HepG2 (cell line): ENCODE measurements around the gene DIAPH3. TPM values are rescaled to one million over a fixed set of nuclear protein-coding genes. Genes with fewer than 3 reads are reported as not detected.

Source experiments
- ATAC-seq: fragments of 200-7000 bp; cut with Tn5 transposase; 3 replicates; pipeline ENCODE4 v1.9.1; 2020; ENCODE audit warnings: mild to moderate bottlenecking, moderate library complexity
- BruUV-seq: library from RNA; stranded (reverse); fragments of 400-500 nt; replicated peaks from 2 replicates; lab custom pipeline; 2021; lab: Mats Ljungman, UMichigan
- CTCF ChIA-PET: fragments of 300-600 bp; formaldehyde crosslinking; extraction: SDS; loops from one replicate; lab custom pipeline; 2021; ENCODE audit warnings: low total read pairs, inconsistent platforms, low intra/inter-chr PET ratio; lab: Yijun Ruan, JAX
- POLR2A ChIA-PET: fragments of 350-600 bp; sonication (Branson Sonifier 250); formaldehyde crosslinking; loops from one replicate; lab custom pipeline; 2020; ENCODE audit warnings: antibody characterized with exemption, inconsistent platforms; lab: Yijun Ruan, JAX
- DNase-seq: peaks from one replicate; pipeline ENCODE4 v3.0.0-alpha.2; 2015; ENCODE audit warnings: low spot score
- FAIRE-seq: peaks from 3 replicates; lab custom pipeline; 2011; peaks lifted over from hg19 to GRCh38; lab: Jason Lieb, UNC
- H2AFZ ChIP-seq: one replicate; pipeline ENCODE4 v1.6.1; 2011; ENCODE audit warnings: low read length, inconsistent platforms
- H3K27ac ChIP-seq: fragments of 300-600 bp; 3 replicates; pipeline ENCODE4 v1.8.0; 2011; ENCODE audit warnings: mixed run types, mild to moderate bottlenecking, mixed read lengths, low read length, inconsistent platforms; ENCODE audit not compliant: insufficient read depth; ENCODE audit errors: extremely low read length
- H3K27me3 ChIP-seq, 2 experiments: fragments of 200-600 bp in 1 of 2; 2 replicates in 1 of 2; 3 replicates in 1 of 2; pipeline versions ENCODE4 v1.6.0 to v1.8.0; 2011; ENCODE audit warnings: low read length in 2 of 2, mild to moderate bottlenecking in 2 of 2, moderate library complexity in 2 of 2, inconsistent platforms in 1 of 2; ENCODE audit not compliant: insufficient read depth in 2 of 2, control insufficient read depth in 1 of 2
- H3K36me3 ChIP-seq, 2 experiments: fragments of 200-600 bp in 1 of 2; replicated peaks in 1 of 2; 2 replicates in 1 of 2; 3 replicates in 1 of 2; pipeline versions ENCODE4 v1.5.1 to v1.8.0; 2011; ENCODE audit warnings: low read length in 2 of 2, inconsistent platforms in 1 of 2; ENCODE audit not compliant: insufficient read depth in 2 of 2, control insufficient read depth in 1 of 2
- H3K4me1 ChIP-seq: 2 replicates; pipeline ENCODE4 v1.5.1; 2012; ENCODE audit warnings: low read length, inconsistent platforms; ENCODE audit not compliant: insufficient read depth
- H3K4me2 ChIP-seq: 2 replicates; pipeline ENCODE4 v1.6.0; 2011; ENCODE audit warnings: low read depth, low read length, inconsistent platforms
- H3K4me3 ChIP-seq, 3 experiments: fragments of 200-600 bp in 1 of 3; sonication (generic), shearing (Covaris generic) in 1 of 3; replicated peaks in 1 of 3; 2 replicates each; pipeline ENCODE4 v1.5.1; 2011 to 2016; ENCODE audit warnings: low read length in 3 of 3, inconsistent platforms in 2 of 3, low read depth in 2 of 3, mild to moderate bottlenecking in 2 of 3, control low read depth in 1 of 3, mixed read lengths in 1 of 3; ENCODE audit not compliant: insufficient read depth in 1 of 3
- H3K79me2 ChIP-seq: one replicate; pipeline ENCODE4 v1.6.1; 2011; ENCODE audit warnings: low read length, inconsistent platforms; ENCODE audit not compliant: insufficient read depth
- H3K9ac ChIP-seq: 2 replicates; pipeline ENCODE4 v1.6.0; 2011; ENCODE audit warnings: mild to moderate bottlenecking, low read depth, low read length, inconsistent platforms; ENCODE audit not compliant: insufficient read depth
- H3K9me3 ChIP-seq: 2 replicates; pipeline ENCODE4 v1.5.1; 2012; ENCODE audit warnings: mild to moderate bottlenecking, low read length
- H4K20me1 ChIP-seq: 2 replicates; pipeline ENCODE4 v1.6.0; 2011; ENCODE audit warnings: inconsistent platforms, mild to moderate bottlenecking, low read length, moderate library complexity; ENCODE audit not compliant: insufficient read depth
- CEBPB ChIP-seq: IDR thresholded peaks from 2 replicates; pipeline ENCODE4 v1.6.1; 2011; ENCODE audit warnings: low read depth, low read length, improper control_type of control experiment, borderline replicate concordance
- CEBPG ChIP-seq: IDR thresholded peaks from 2 replicates; pipeline ENCODE4 v1.6.1; 2016
- EHMT2 ChIP-seq: fragments of 200-600 bp; sonication (generic); IDR thresholded peaks from 2 replicates; pipeline ENCODE4 v1.7.0; 2017; ENCODE audit warnings: antibody characterized with exemption, low read depth, low read length, borderline replicate concordance
- HOXA7 ChIP-seq: sonication (generic); formaldehyde crosslinking; IDR thresholded peaks from 2 replicates; pipeline ENCODE4 v1.8.1; 2022; ENCODE audit warnings: mild to moderate bottlenecking, missing genetic modification reagents, moderate library complexity
- KIAA2018 ChIP-seq: sonication (generic); formaldehyde crosslinking; IDR thresholded peaks from 2 replicates; pipeline ENCODE4 v1.5.0; 2020; ENCODE audit warnings: mild to moderate bottlenecking, missing genetic modification reagents, borderline replicate concordance
- PPARG ChIP-seq: conservative IDR thresholded peaks from 2 replicates; pipeline ENCODE4 v1.6.1; 2016; ENCODE audit warnings: missing biosample characterization, missing genetic modification reagents
- SIN3A ChIP-seq: IDR thresholded peaks from 2 replicates; pipeline ENCODE4 v1.6.1; 2011; ENCODE audit warnings: low read depth, mild to moderate bottlenecking, control low read depth, low read length, borderline replicate concordance
- TMF1 ChIP-seq: sonication (generic); formaldehyde crosslinking; IDR thresholded peaks from 2 replicates; pipeline ENCODE4 v1.8.1; 2022; ENCODE audit warnings: low read depth, missing genetic modification reagents
- ZNF446 ChIP-seq: sonication (generic); formaldehyde crosslinking; IDR thresholded peaks from 2 replicates; pipeline ENCODE4 v1.5.0; 2020; ENCODE audit warnings: mild to moderate bottlenecking, missing genetic modification reagents
- WGBS: methylation state at CpG from one replicate; pipeline ENCODE4 v1.1.6; 2017; ENCODE audit warnings: low lambda C conversion rate; 5-methylcytosine and 5-hydroxymethylcytosine counted together
- in situ Hi-C: cut with HindIII; loops from 2 replicates; pipeline ENCODE4 v1.10.0; 2017; ENCODE audit warnings: low pct_unique_long_range_greater_than_20kb; ENCODE audit not compliant: extremely low pct_ligation_motif_present
- intact Hi-C: fragments of 100-400 bp; cut with micrococcal nuclease; formaldehyde crosslinking; loops from one replicate; pipeline ENCODE4 v1.10.0; 2022; ENCODE audit not compliant: unreplicated experiment
- polyA plus RNA-seq, 8 experiments: library from polyadenylated mRNA; depleted of rRNA in 3 of 8; stranded (reverse) in 7 of 8; unstranded in 1 of 8; fragments of >200 nt; fragmentation: Illumina TruSeq in 4 of 8; extraction: Trizol in 4 of 8; gene quantifications; 2 replicates each; pipeline versions ENCODE4 v1.2.1 to v1.2.3, GENCODE V29; 2011 to 2016; ENCODE audit warnings: low read depth in 4 of 8, missing spikeins in 1 of 8, mixed read lengths in 1 of 8; ENCODE audit not compliant: insufficient read depth in 1 of 8
- total RNA-seq, 5 experiments: library from RNA; depleted of rRNA; stranded (reverse); fragments of >200 nt; fragmentation: Illumina TruSeq; extraction: Trizol; gene quantifications; 2 replicates each; pipeline ENCODE4 v1.2.3, GENCODE V29; 2016; ENCODE audit warnings: low read depth in 1 of 5

DIAPH3 gene
- total and polyA plus RNA-seq, 2 of the 13 experiments (the other 11 are each of a cell fraction or from before 2014, with no cell fraction given), result 4.0 to 9.3 TPM

DNA sequence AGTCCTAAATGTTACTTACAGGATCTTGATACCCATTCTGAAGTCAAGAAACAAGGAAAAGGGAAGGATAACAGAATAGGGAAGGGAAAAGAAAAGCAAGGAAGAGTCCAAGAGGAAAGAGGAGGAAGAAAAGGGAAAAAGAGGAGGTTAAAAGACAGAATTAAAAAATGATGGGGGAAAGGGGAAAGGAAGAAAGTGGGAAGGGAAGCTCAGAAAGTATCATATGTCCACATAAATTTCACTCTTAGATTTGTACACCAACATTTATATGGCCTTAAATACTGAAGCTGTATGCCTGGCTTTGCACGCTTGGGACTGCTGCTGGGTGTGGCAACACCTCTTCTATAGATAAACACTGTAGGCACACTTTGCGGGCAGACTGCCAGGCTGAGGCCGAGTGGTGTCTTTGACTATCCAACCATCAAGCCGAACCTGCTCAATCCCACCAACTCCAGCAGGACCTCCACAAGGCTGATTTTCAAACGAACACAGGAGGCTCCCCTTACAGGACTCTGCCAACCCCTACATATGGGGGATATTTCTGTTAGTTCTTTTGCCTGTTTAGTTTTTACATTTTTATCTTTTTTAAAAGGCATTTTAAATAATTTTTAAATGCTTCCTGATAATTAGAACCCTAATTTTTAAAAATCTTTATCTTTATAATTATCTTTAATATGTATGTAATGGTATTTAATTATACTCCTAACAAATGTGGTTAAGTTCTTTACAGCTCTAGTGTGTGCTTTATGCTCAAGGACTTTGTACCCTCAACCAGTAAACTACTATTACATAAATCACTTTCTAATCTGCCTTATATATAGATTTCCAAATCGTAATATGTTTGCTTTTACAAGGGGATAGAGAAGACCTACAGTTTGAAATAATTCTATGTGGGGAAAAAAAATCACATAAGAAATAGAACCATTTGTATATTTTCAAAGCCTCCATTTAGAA lies 154.2 kb downstream of the DIAPH3 start:
- Histone ChIP-seq H3K9me3 (no peaks in the 10 kb centered on the region), H3K36me3 (0 out of 5 replicates have a peak, but pooled peaks cover 0 to 2% of the 10 kb centered on the region in 2 experiments), H2AFZ (no peak overlapping the region), H3K79me2 (no peaks in the 10 kb centered on the region), H3K4me2 (no peak overlapping the region), H4K20me1 (no peaks in the 10 kb centered on the region), H3K27ac (no peak overlapping the region), H3K4me1 (no peaks in the 10 kb centered on the region), H3K4me3 (no peak overlapping the region), H3K27me3 (no peaks in the 10 kb centered on the region), H3K9ac (no peak overlapping the region)
- ChIA-PET POLR2A (no interaction called here), CTCF (no interaction called here)
- ATAC-seq (no peak), DNase-seq (no peak), FAIRE-seq (no peak)
- WGBS, result 90% methylated on average over 6 of the region's 6 CpGs
- BruUV-seq, result no TSS peak
- no peak for TF ChIP-seq EHMT2
- in situ Hi-C loops, result no loop called here
- intact Hi-C loops, result no loop called here

- Histone ChIP-seq H3K27me3 (no peaks in the 10 kb centered on the region), H4K20me1 (no peaks in the 10 kb centered on the region), H3K36me3 (0 out of 5 replicates have a peak, but pooled peaks cover 0 to 2% of the 10 kb centered on the region in 2 experiments), H3K4me1 (peaks cover 9% of the 10 kb centered on the region), H2AFZ (no peak overlapping the region), H3K4me3 (no peak overlapping the region), H3K9ac (no peak overlapping the region), H3K27ac (no peak overlapping the region), H3K4me2 (no peak overlapping the region), H3K79me2 (no peaks in the 10 kb centered on the region), H3K9me3 (no peaks in the 10 kb centered on the region)
- ChIA-PET CTCF (no interaction called here), POLR2A (no interaction called here)
- intact Hi-C loops (no loop called here), in situ Hi-C loops (no loop called here)
- no peak for DNase-seq
- BruUV-seq, result no TSS peak
- WGBS, result 89% methylated on average over 2 of the region's 2 CpGs
- FAIRE-seq, result no peak
- no peak for ATAC-seq
- TF ChIP-seq CEBPB (peak; percentile 70), ZNF446 (CRISPR knock-in tag) (no peak), KIAA2018 (CRISPR knock-in tag) (no peak), TMF1 (CRISPR knock-in tag) (no peak), HOXA7 (CRISPR knock-in tag) (no peak), PPARG (no peak), SIN3A (no peak), CEBPG (CRISPR knock-in tag) (peak; percentile 32; the same call in 1 of the 2 replicates)
Observed at GRCh38 chr13:60001889-60002288, 161.8 kb downstream of the DIAPH3 start.
